Amniotic stem cell (primary cell): ENCODE measurements around the gene CRADD.
"Not testable (repeated sequence)": the region's sequence is repeated elsewhere in the genome, so short reads cannot be mapped to it uniquely, and the experiment has no call there.

ENCODE experiments used
- DNase-seq: peaks from one replicate; lab custom pipeline; 2025; lab: John Stamatoyannopoulos, UW

Gene CRADD

GRCh38 chr12:93782853-93783252, 105.7 kb downstream of the CRADD start:
- no peak for DNase-seq

- no peak for DNase-seq
Measured at GRCh38 chr12:93783832-93784231, 106.7 kb downstream of the CRADD start.

GRCh38 chr12:93784339-93785086, 107.3 kb downstream of the CRADD start:
- no peak for DNase-seq

- DNase-seq: peak; percentile 76
Measured at GRCh38 chr12:93785249-93786010, 108.3 kb downstream of the CRADD start.

- no peak for DNase-seq
Measured at GRCh38 chr12:93786656-93787397, 109.7 kb downstream of the CRADD start.

- DNase-seq: no peak
Measured at GRCh38 chr12:93788853-93789252, 111.7 kb downstream of the CRADD start.

GRCh38 chr12:93789767-93790166, 112.6 kb downstream of the CRADD start:
- no peak for DNase-seq

GRCh38 chr12:93790472-93791152, 113.4 kb downstream of the CRADD start:
- DNase-seq: peak; percentile 74

- no peak for DNase-seq
Measured at GRCh38 chr12:93793007-93793406, 115.8 kb downstream of the CRADD start.

- no peak for DNase-seq
Measured at GRCh38 chr12:93793983-93794382, 116.8 kb downstream of the CRADD start.

- DNase-seq: no peak
Measured at GRCh38 chr12:93794738-93795137, 117.6 kb downstream of the CRADD start.

- DNase-seq: no peak
Measured at GRCh38 chr12:93795352-93795751, 118.2 kb downstream of the CRADD start.

- DNase-seq: no peak
Measured at GRCh38 chr12:93796729-93797128, 119.6 kb downstream of the CRADD start.

- no peak for DNase-seq
Measured at GRCh38 chr12:93798279-93799151, 121.3 kb downstream of the CRADD start.

- DNase-seq: not testable (repeated sequence)
Measured at GRCh38 chr12:93801666-93802065, 124.5 kb downstream of the CRADD start.

GRCh38 chr12:93802293-93802692, 125.1 kb downstream of the CRADD start:
- no peak for DNase-seq

- DNase-seq: no peak
Measured at GRCh38 chr12:93802698-93803423, 125.7 kb downstream of the CRADD start.

- no peak for DNase-seq
Measured at GRCh38 chr12:93803424-93803807, 126.2 kb downstream of the CRADD start.

GRCh38 chr12:93804392-93805179, 127.4 kb downstream of the CRADD start:
- DNase-seq: no peak

- no peak for DNase-seq
Measured at GRCh38 chr12:93805736-93806141, 128.6 kb downstream of the CRADD start.
